HG03097 (cell line): ENCODE data around the gene MAP2K7.
A peak's percentile ranks its signal among the peaks of the same experiment; 100 is the strongest.
"Not testable (repeated sequence)": the region's sequence is repeated elsewhere in the genome, so short reads cannot be mapped to it uniquely, and the experiment has no call there.

Experiments used
- ATAC-seq: cut with Tn5 transposase; IDR thresholded peaks from one replicate; pipeline ENCODE4 v1.9.1; 2021; ENCODE audit not compliant: unreplicated experiment, low FRiP score

The MAP2K7 gene

DNA sequence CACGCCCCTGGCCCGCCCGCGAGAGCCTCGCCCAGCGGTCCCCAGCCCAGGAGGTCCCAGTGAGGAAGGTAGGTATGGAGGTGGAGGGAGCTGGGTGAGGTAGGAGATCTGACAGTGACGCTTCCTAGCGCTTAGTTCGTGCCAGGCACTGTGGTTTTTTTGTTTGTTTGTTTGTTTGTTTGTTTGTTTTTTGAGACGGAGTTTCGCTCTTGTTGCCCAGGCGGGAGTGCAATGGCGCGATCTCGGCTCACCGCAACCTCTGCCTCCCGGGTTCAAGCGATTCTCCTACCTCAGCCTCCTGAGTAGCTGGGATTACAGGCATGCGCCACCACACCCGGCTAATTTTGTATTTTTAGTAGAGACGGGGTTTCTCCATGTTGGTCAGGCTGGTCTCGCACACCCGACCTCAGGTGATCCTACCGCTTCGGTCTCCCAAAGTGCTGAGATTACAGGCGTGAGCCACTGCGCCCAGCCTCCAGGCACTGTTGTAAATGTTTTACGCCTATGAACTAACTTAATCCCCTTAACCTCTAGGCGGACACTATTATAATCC is 14.5 kb downstream of the MAP2K7 start:
- not testable (repeated sequence) for ATAC-seq

DNA sequence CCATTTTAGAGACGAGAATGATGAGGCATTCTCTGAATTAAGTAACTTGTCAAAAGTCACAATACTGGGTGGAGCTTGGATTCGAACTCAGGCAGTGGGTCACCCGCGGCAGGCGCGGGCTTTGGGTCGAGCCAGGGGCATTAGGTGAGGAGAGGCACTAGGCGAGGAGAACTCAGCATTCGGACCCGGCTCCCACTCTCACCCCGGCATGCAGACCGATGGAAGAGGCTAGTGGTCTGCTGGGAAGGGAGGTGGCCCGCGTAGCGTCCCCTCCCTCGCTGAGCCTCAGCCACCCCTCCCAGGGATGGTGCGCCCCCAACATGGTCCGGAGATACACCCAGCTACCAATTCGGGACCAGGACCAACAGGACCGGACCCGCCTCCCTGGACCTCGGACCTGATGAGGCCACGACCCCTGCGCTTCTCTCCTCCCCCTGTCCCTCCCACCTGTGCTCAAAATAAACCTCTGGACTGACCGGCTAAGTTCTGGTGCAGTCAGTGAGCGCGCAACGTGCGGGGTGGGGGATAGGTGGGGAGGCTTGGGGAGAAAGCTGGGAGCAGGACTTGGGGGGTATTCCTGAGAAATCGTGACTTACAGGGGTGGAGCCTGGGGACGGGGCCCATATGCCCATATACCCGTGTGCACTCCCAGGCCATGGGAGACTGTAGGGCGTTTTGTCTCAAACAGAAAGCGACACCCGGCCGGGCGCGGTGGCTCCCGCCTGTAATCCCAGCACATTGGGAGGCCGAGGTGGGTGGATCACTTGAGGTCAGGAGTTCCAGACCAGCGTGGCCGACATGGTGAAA is 15.1 kb downstream of the MAP2K7 start:
- ATAC-seq: no peak

DNA sequence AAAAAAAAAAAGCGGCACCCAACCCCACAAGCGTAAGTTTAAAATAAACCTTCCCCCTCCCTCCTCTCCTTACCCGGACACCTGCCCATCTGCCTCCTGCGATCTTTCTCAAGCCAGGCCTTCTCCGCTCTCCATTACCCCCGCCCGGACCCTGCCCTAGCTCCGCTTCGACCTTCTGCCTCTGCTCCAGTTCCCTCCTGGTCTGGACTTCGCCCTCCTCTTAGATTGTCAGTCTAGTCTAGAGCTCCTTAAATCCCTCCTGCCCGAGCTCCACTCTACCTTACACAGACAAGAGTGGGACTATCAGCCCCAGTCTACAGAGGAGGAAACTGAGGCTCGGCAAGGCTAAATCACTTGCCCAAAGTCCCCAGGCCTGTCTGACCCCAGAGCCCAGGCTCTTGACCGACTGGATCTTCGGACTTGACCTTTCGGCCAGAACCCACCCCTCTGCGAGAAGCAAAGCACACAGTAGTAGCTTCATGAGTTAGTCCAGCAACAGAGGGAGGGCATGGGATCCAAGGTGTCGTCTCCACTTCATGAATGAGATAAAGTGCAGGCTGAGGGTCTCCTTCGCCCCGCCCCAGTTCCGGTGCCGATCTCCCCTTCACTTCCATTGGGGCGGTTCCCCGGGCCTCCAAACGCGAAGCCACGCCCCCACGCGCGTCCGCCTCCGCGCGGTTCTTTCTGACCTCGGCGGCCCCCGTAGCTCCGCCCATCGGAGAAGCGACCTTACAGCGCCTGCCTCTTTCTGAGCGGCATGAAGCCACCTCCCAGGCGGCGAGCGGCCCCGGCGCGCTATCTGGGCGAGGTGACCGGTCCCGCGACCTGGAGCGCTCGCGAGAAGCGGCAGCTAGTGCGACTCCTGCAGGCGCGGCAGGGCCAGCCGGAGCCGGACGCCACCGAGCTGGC is 16.2 kb downstream of the MAP2K7 start, which contains the start of gene SNAPC2:
TSS of gene SNAPC2 (plus strand) at position 729 of the 909 bp plus-strand sequence. CDS start at position 758, 29 bp downstream.
- ATAC-seq: peak; percentile 52

DNA sequence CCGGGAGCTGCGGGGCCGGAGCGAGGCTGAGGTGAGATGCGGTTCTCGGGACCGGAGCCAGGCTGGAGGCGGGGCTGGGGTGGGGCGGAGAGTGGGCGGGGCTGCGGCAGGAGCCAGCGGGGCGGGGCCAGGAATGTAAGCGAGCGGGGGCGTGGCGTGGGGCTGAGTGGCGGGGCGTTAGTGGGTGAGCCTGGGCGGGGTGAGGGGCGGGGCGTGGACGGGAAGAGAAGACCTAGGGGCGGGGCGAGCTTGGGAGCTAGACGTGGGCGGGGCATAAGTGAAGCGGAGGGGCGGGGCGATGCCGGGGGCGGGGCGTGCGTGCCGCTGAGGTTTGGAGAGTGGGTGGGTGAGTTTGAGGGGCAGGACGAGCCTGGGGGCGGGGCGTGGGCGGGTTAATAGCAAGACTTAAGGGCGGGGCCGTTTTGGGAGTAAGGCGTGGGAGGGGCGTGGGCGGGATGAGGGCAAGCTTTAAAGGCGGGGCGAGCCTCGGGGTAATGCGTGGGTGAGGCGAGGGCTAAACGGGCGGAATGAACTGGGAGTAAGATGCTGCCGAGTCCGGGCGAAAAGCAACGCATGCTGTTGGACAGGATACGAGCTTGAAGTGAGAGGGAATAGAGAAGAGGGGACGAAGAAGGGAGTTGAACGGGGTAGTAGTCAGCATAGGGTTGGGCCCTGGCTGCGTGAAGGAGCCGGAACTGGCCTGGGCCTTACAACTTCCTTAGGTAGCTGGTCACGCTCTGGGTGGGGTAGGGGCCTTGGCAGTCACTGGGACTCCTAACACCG is 17.0 kb downstream of the MAP2K7 start:
- ATAC-seq: peak; percentile 39

DNA sequence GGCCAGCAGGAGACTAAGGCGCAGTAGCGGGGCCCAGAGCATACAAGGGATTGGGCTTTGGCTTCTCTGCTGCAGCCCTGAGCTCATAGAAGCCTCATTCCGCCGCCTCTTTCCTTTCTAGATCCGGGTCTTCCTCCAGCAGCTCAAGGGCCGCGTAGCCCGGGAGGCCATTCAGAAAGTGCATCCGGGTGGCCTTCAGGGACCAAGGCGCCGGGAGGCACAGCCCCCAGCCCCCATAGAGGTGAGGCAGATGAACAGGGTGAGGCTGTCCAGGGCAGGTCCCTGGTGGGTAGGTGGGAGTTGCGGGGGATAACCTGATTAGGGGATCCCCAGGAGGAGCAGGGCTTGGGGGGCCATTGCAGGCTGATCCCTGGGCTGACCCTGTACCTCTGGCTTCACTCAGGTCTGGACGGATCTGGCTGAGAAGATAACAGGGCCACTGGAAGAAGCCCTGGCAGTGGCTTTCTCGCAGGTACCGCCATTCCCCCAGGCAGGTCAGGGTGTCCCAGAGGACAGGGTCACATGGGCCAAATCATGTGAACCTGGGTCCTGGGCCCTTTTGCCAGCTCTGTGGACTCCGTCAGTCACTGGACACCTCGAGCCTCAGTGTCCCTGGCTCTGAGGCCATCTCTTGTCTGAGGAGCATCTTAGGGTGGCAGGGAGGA is 17.8 kb downstream of the MAP2K7 start:
- ATAC-seq: no peak

DNA sequence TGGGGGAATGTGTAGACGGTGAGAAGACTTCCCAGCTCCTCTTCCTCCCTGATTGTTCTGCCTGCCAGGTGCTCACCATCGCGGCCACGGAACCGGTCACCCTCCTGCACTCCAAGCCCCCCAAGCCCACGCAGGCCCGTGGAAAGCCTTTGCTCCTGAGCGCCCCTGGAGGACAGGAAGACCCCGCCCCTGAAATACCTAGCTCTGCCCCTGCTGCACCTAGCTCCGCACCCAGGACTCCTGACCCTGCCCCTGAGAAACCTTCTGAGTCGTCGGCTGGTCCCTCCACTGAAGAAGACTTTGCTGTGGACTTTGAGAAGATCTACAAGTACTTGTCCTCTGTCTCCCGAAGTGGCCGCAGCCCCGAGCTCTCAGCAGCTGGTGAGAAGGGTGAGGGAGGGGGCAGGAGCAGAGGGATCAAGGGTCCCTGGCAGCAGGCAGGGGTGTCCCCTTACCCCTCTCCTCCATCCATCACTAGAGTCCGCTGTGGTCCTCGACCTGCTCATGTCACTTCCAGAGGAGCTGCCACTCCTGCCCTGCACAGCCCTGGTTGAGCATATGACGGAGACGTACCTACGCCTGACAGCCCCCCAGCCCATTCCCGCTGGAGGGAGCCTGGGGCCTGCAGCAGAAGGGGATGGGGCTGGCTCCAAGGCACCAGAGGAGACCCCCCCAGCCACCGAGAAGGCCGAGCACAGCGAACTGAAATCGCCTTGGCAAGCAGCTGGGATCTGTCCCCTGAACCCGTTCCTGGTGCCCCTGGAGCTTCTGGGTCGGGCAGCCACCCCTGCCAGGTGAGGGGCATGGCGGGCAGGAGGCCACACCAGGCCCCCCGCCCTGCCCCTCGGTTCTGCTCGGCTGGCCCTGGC is 18.5 kb downstream of the MAP2K7 start:
- no peak for ATAC-seq

DNA sequence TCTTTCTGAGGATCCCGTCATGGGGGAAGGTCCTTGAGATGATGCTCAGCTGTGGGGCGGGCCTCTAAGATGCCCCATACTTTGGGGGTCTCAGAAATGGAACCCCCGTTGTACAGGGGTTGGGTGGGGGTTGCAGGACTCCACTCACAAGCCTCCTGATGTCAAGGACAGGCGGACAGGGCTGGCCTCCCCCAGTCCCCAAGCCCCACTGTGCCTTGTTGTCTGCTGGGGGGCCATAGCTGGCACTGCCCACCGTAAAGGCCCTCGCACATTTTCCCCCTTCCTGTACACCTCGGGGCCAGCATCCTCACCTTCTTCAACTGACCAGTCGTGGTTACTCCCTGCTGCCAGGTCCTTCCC is 19.1 kb downstream of the MAP2K7 start:
- ATAC-seq: no peak

DNA sequence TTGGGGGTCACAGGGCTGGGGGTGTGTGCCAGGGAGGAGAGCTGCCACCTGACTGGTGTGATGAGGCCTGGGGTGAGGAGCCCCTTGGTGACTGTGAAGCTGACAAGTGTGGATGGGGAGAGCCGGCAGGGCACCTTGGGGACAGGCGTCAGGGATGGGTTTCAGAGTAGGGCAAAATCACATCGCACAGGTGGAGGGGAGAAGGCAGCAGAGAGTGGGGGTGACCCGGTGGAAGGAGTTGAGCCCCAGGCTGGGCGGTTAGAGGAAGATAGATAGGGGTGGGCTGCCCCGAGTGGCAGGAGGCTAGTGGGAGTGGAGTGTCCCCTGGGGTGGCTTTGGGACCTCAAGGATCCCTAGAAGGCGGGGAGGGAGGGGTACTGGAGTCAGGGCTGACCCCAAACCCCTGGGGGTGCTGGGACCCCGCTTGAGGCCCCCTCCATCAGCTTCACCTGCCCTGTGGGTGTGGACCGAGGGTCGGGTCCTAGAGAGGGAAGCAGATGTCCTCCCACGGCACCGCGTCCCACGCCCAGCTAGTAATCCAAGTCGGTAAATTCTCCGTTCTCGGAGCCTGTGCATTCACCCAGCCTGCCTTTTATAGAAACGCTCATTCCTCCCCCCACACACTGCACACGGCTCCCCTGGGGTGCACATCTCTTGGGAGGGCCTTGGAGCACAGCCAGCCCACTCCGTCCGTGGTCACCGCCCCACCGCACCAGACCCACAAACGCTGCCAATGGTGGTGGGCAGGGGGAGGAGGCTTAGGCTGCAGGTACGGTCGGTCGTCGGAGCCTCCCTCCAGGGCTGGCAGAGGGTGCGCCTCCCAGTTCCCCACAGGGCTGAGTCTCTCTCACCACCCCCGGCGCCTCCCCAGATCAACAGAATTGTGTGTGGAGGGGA is 19.9 kb downstream of the MAP2K7 start:
- no peak for ATAC-seq

DNA sequence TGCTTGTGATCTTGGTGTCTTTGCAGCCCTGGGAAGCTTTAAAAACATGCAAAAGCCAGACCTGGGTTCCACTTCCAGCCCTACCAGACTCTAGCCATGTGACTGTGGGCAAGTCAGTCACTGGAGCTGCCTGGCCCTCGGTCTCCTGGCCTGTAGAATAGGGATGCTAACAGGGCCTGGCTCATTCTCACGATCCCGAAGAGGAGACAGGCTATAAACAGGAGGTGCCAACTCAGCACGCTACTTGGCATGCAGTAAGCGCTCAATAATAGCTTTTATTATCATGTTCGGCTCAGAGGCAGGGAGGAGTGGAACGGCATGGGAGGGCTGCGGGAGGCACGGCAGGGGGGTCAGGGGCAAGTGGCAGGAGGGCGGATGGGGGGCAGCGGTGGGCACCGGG is 20.6 kb downstream of the MAP2K7 start:
- ATAC-seq: no peak

DNA sequence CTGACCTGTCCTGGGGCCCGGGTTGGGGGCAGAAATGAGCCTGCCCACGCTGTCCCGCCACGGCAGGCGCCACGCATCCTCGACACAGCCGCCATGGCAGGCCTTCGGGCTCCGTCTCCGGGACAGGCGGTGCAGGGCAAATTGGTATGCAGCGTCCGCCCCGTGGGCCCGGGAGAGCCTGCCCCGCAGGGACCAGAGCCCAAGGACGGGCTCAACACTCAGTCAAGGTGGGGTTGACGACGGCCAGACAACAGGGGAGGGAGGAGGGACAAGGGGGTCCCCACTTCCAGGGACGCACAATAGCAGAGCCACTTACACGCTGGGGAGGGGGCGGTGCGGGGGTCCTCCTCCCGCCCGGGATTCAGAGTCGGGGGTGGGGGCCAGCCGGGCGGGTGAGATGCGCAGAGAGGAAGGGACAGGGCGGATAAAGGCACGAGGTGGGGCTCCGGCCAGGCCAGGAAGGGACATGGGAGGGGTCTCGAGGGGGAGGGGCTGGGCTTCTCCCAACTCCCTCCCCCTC is 21.0 kb downstream of the MAP2K7 start:
- ATAC-seq: no peak

DNA sequence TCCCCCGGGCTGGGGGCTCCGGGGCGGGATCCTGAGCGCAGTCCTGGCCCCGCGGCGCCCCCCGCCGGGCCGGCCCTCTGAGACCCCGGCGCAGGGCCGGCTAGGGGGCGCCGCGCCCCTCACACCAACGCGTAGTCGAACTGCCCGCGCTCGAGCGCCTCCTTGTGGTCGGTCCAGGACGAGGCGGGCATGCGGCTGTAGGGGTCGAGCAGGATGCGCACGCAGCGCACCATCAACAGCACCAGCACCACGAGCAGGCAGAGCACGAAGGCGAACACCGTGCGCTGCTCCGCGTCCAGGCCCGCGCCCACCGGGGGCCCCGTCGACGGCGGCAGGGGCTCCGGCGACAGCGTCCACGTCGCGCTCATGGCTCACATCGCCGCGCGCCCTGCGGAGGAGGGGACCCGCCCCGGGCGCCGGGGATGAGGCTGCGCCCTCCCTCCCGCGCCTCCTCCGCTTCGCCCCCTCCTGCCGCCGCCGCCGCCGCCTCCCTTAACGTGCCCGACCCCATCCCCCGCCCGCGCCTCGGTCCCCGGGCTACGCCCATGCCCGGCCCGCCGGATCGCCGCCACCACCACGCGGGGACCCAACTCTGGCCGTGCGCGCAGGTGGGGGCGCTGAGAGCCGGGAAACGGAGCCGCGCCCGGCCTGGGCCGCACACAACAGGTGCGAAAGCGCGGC is 21.6 kb downstream of the MAP2K7 start:
- no peak for ATAC-seq

DNA sequence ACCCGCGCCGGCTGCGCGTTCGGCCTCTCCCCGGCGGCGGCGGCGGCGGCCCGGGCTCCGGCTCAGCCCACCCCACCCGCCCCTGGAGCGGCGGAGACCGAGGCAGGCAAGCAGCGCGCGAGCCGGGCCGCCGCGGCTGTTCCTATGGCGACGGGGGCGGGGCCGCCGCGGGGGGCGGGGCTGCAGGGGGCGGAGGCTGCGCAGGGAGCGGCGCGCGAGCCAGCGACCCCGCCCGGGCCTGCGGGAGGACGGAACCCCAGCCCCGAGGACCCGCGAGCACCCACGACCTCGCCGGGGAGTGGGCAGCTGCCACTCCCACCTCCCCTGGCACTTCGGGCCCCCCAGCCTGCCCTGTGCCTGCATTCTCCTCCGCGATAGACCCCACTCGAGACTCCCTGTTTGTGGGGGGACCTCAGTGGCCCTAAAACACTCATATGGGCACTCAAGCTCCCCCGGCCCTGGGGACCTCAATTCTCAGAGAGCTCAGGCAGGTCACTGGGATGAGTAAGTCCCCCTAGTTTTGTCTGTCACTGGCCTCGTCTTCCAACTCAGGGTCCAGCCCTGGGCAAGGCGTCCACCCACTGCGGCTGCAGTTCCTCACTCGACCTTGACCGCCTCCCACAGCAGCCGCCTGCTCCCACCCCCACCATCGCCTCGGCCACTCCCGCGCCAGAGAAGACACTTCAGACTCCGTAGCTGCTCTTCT is 22.5 kb downstream of the MAP2K7 start, which contains the start of gene CTXN1:
TSS of gene CTXN1 (minus strand) at position 115 of the 706 bp plus-strand sequence. CDS start 597 bp downstream, outside the sequence.
- no peak for ATAC-seq

DNA sequence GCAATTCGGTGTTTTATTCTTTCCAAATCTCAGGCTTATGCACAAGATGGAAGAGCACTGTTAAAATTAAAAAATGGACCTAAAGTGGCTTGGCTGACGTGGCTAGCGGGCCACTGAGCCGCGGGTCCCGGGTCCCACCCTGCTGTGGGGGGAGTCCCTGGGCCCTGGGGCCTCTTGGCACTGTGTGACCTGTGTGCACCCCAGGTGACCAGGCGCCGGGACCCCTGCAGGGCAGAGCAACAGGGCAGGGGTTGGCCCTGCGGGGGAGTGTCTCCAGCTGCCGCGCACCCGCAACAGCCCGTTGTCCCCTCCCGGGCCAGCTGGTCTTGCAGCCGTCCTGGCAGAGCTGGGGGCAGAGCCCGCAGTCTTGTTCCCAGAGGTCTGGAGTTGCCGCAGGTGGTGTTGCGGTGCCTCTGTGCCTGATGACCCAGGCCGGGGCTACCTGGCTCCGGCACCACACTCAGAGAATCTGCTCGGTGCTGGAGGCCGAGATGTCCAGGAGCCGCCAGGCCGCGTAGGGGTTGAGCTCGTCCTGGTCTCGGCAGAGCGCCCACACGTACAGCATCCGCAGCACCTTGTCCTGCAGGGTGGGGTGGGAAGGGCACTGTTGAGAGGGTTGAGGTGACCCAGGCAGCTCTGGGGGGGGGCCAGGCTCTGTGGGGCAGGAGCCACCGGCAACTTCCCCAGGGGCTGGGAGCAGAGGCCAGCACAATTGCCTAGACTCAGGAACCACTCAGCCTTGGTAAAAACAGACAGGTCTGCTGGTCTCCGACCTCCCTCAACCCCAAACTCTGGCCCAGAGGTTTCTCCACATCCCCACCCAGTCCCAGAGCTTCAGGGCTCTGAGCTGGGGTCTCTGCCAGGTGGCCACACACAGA is 23.3 kb downstream of the MAP2K7 start:
- no peak for ATAC-seq

DNA sequence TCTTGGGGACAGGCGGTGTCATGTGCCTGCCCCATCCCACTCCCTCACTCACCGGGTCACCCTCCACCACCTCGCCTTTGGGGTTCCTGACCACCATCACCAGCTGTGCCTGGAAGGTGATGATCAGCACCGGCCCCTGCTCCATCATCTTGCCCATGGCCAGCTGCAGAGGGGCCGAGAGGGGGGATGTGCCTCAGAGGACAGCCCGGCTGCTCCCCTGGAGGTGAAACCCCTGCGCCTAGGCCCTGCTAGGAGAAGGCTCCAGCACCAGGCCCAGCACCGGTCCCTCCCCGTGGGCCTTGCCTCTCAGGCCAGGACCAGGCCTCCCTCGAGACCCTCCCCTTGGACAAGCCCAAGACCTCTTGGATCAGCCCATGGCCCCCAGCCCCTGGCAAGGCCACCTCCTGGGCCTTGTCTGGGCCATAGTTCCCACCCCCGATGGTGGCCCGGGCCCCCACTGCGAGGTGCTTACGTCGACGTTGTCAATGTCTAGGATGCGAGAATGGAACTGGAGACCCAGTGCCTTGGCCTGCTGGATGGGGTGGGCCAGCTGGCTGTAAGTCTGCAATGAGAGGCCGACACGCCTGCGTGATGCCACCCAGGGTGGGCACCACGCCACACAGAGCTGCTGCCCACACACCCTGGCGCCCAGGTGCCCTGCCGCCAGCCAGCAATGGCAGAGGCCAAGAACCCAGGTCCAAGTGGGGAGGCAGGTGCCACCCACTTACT is 24.1 kb downstream of the MAP2K7 start:
- ATAC-seq: no peak

DNA sequence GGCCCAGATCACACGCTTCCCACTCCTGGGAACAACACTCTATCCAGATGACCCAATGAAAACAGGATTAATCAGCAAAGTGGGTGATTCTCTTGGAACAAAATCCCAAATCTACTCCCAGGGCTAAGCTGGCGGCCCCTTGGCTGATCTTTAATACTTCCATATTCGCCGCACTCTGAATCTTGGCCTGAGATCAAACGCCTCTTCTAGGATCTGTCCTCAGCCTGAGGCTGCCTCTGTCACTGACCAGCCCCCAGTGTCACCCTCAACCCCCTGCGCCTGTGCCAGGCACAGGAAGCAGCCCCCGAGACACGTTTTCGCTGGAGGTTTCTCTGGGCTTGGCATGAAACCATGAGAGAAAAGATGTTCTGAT is 24.6 kb downstream of the MAP2K7 start:
- no peak for ATAC-seq
